ENCODE results near the gene UBXN10. TPM values are rescaled to one million over a fixed set of nuclear protein-coding genes. Genes with fewer than 3 reads are reported as not detected.
A peak's percentile ranks its signal among the peaks of the same experiment; 100 is the strongest.

The UBXN10 gene
- total and polyA plus RNA-seq, 5 donors from 2014 or later: 0.06 to 0.41 (median 0.33) TPM; not detected in 1

- no peak overlapping the region for H3K4me3 Mint-ChIP-seq
- no peaks in the 10 kb centered on the region for H3K4me1 Mint-ChIP-seq
- Histone ChIP-seq H3K27me3 (ENCODE audit: control insufficient read depth, insufficient read depth, low read length) (peaks cover 3% of the 10 kb centered on the region), H3K9me3 (ENCODE audit: control insufficient read depth in 2 of 2, low read length in 2 of 2) (no peaks in the 10 kb centered on the region), H3K27ac (ENCODE audit: insufficient read depth, low read length, poor library complexity, severe bottlenecking) (no peak overlapping the region), H3K4me1 (ENCODE audit: control insufficient read depth, insufficient read depth, low read length, poor library complexity, severe bottlenecking) (no peaks in the 10 kb centered on the region), H3K36me3 (ENCODE audit: control insufficient read depth, insufficient read depth, low read length) (no peaks in the 10 kb centered on the region), H3K4me3 (ENCODE audit: low read depth, low read length) (no peak overlapping the region)
- DNase-seq (no peak), ATAC-seq (ENCODE audit: low read depth in 2 of 2) (no peak)
- H3K9me3 Mint-ChIP-seq: no peaks in the 10 kb centered on the region
- H3K36me3 Mint-ChIP-seq: no peaks in the 10 kb centered on the region
- peaks cover 17% of the 10 kb centered on the region for H3K27me3 Mint-ChIP-seq
- H3K27ac Mint-ChIP-seq: no peak overlapping the region
These were observed 16.3 kb downstream of the UBXN10 start for GRCh38 chr1:20202166-20202565.

- DNase-seq (no peak), ATAC-seq (ENCODE audit: low read depth in 2 of 2) (no peak)
- Histone ChIP-seq H3K9me3 (ENCODE audit: control insufficient read depth in 2 of 2, low read length in 2 of 2) (no peaks in the 10 kb centered on the region), H3K4me3 (ENCODE audit: low read depth, low read length) (no peak overlapping the region), H3K27ac (ENCODE audit: insufficient read depth, low read length, poor library complexity, severe bottlenecking) (no peak overlapping the region), H3K36me3 (ENCODE audit: control insufficient read depth, insufficient read depth, low read length) (no peaks in the 10 kb centered on the region), H3K27me3 (ENCODE audit: control insufficient read depth, insufficient read depth, low read length) (peaks cover 6% of the 10 kb centered on the region), H3K4me1 (ENCODE audit: control insufficient read depth, insufficient read depth, low read length, poor library complexity, severe bottlenecking) (peaks cover 4% of the 10 kb centered on the region)
- Mint-ChIP-seq H3K36me3 (no peaks in the 10 kb centered on the region), H3K27ac (no peak overlapping the region), H3K27me3 (peaks cover 8% of the 10 kb centered on the region), H3K4me1 (peaks cover 0 to 4% (median 0%) of the 10 kb centered on the region in 4 donors), H3K4me3 (no peak overlapping the region), H3K9me3 (peaks cover 0 to 4% (median 0%) of the 10 kb centered on the region in 7 donors)
These were observed 21.6 kb downstream of the UBXN10 start for GRCh38 chr1:20207546-20207945.

- H3K4me3 Mint-ChIP-seq: no peak overlapping the region
- H3K27me3 ChIP-seq (ENCODE audit: control insufficient read depth, insufficient read depth, low read length): peaks cover 8% of the 10 kb centered on the region
- no peaks in the 10 kb centered on the region for H3K36me3 ChIP-seq (ENCODE audit: control insufficient read depth, insufficient read depth, low read length)
- no peak for DNase-seq
- no peak overlapping the region for H3K27ac ChIP-seq (ENCODE audit: insufficient read depth, low read length, poor library complexity, severe bottlenecking)
- no peak overlapping the region for H3K27ac Mint-ChIP-seq
- H3K4me1 ChIP-seq (ENCODE audit: control insufficient read depth, insufficient read depth, low read length, poor library complexity, severe bottlenecking): peaks cover 9% of the 10 kb centered on the region
- peaks cover 0 to 9% (median under 1%) of the 10 kb centered on the region in 4 donors for H3K4me1 Mint-ChIP-seq
- peaks cover 24% of the 10 kb centered on the region for H3K27me3 Mint-ChIP-seq
- no peaks in the 10 kb centered on the region for H3K9me3 ChIP-seq (ENCODE audit: control insufficient read depth in 2 of 2, low read length in 2 of 2)
- peaks cover 0 to 4% (median 0%) of the 10 kb centered on the region in 7 donors for H3K9me3 Mint-ChIP-seq
- ATAC-seq (ENCODE audit: low read depth in 2 of 2): no peak
- no peak overlapping the region for H3K4me3 ChIP-seq (ENCODE audit: low read depth, low read length)
- no peaks in the 10 kb centered on the region for H3K36me3 Mint-ChIP-seq
These were observed 23.6 kb downstream of the UBXN10 start for GRCh38 chr1:20209471-20209870.

GRCh38 chr1:20210736-20211460 lies 25.0 kb downstream of the UBXN10 start:
- no peaks in the 10 kb centered on the region for H3K36me3 ChIP-seq (ENCODE audit: control insufficient read depth, insufficient read depth, low read length)
- H3K4me3 ChIP-seq (ENCODE audit: low read depth, low read length): no peak overlapping the region
- Mint-ChIP-seq H3K4me1 (peaks cover 0 to 9% (median under 1%) of the 10 kb centered on the region in 4 donors), H3K9me3 (peaks cover 0 to 4% (median 0%) of the 10 kb centered on the region in 7 donors), H3K36me3 (no peaks in the 10 kb centered on the region), H3K27me3 (peaks cover 38% of the 10 kb centered on the region), H3K27ac (no peak overlapping the region), H3K4me3 (no peak overlapping the region)
- ATAC-seq (ENCODE audit: low read depth in 2 of 2) (no peak), DNase-seq (no peak)
- no peaks in the 10 kb centered on the region for H3K9me3 ChIP-seq (ENCODE audit: control insufficient read depth in 2 of 2, low read length in 2 of 2)
- no peak overlapping the region for H3K27ac ChIP-seq (ENCODE audit: insufficient read depth, low read length, poor library complexity, severe bottlenecking)
- H3K27me3 ChIP-seq (ENCODE audit: control insufficient read depth, insufficient read depth, low read length): peaks cover 10% of the 10 kb centered on the region
- H3K4me1 ChIP-seq (ENCODE audit: control insufficient read depth, insufficient read depth, low read length, poor library complexity, severe bottlenecking): peaks cover 9% of the 10 kb centered on the region

- H3K27ac Mint-ChIP-seq: no peak overlapping the region
- no peaks in the 10 kb centered on the region for H3K36me3 Mint-ChIP-seq
- no peak for ATAC-seq (ENCODE audit: low read depth in 2 of 2)
These were observed 25.6 kb downstream of the UBXN10 start for GRCh38 chr1:20211511-20211931.

GRCh38 chr1:20212085-20212684 lies 26.3 kb downstream of the UBXN10 start:
- Histone ChIP-seq H3K4me1 (ENCODE audit: control insufficient read depth, insufficient read depth, low read length, poor library complexity, severe bottlenecking) (peaks cover 9% of the 10 kb centered on the region), H3K4me3 (ENCODE audit: low read depth, low read length) (no peak overlapping the region), H3K27me3 (ENCODE audit: control insufficient read depth, insufficient read depth, low read length) (peaks cover 10% of the 10 kb centered on the region), H3K27ac (ENCODE audit: insufficient read depth, low read length, poor library complexity, severe bottlenecking) (no peak overlapping the region), H3K9me3 (ENCODE audit: control insufficient read depth in 2 of 2, low read length in 2 of 2) (no peaks in the 10 kb centered on the region), H3K36me3 (ENCODE audit: control insufficient read depth, insufficient read depth, low read length) (no peaks in the 10 kb centered on the region)
- Mint-ChIP-seq H3K4me1 (peaks cover 0 to 9% (median under 1%) of the 10 kb centered on the region in 4 donors), H3K9me3 (peaks cover 0 to 4% (median 0%) of the 10 kb centered on the region in 7 donors), H3K27ac (peak overlapping the region in 1 of 3 donors; percentile 55), H3K4me3 (no peak overlapping the region), H3K36me3 (no peaks in the 10 kb centered on the region), H3K27me3 (peaks cover 46% of the 10 kb centered on the region)
- DNase-seq (no peak), ATAC-seq (ENCODE audit: low read depth in 2 of 2) (no peak)

More at GRCh38 chr1:20211511-20211931, 25.6 kb downstream of the UBXN10 start:
- peaks cover 10% of the 10 kb centered on the region for H3K27me3 ChIP-seq (ENCODE audit: control insufficient read depth, insufficient read depth, low read length)
- no peak overlapping the region for H3K4me3 ChIP-seq (ENCODE audit: low read depth, low read length)
- H3K4me1 ChIP-seq (ENCODE audit: control insufficient read depth, insufficient read depth, low read length, poor library complexity, severe bottlenecking): peaks cover 9% of the 10 kb centered on the region
- DNase-seq: no peak
- H3K36me3 ChIP-seq (ENCODE audit: control insufficient read depth, insufficient read depth, low read length): no peaks in the 10 kb centered on the region
- Mint-ChIP-seq H3K9me3 (peaks cover 0 to 4% (median 0%) of the 10 kb centered on the region in 7 donors), H3K27me3 (peaks cover 44% of the 10 kb centered on the region), H3K4me3 (no peak overlapping the region), H3K4me1 (peaks cover 0 to 9% (median under 1%) of the 10 kb centered on the region in 4 donors)
- H3K27ac ChIP-seq (ENCODE audit: insufficient read depth, low read length, poor library complexity, severe bottlenecking): no peak overlapping the region
- H3K9me3 ChIP-seq (ENCODE audit: control insufficient read depth in 2 of 2, low read length in 2 of 2): no peaks in the 10 kb centered on the region

- H3K36me3 Mint-ChIP-seq: no peaks in the 10 kb centered on the region
- peak overlapping the region in 3 of 4 donors; percentile 3 to 65 (median 57) for H3K4me3 Mint-ChIP-seq
- Histone ChIP-seq H3K4me3 (ENCODE audit: low read depth, low read length) (no peak overlapping the region), H3K9me3 (ENCODE audit: control insufficient read depth in 2 of 2, low read length in 2 of 2) (no peaks in the 10 kb centered on the region), H3K4me1 (ENCODE audit: control insufficient read depth, insufficient read depth, low read length, poor library complexity, severe bottlenecking) (peaks cover 9% of the 10 kb centered on the region), H3K36me3 (ENCODE audit: control insufficient read depth, insufficient read depth, low read length) (no peaks in the 10 kb centered on the region), H3K27me3 (ENCODE audit: control insufficient read depth, insufficient read depth, low read length) (peaks cover 10% of the 10 kb centered on the region), H3K27ac (ENCODE audit: insufficient read depth, low read length, poor library complexity, severe bottlenecking) (no peak overlapping the region)
- peaks cover 41% of the 10 kb centered on the region for H3K27me3 Mint-ChIP-seq
- peaks cover 0 to 4% (median 0%) of the 10 kb centered on the region in 7 donors for H3K9me3 Mint-ChIP-seq
- H3K27ac Mint-ChIP-seq: peak overlapping the region in 1 of 3 donors; percentile 55
- ATAC-seq (ENCODE audit: low read depth in 2 of 2) (peak in 1 of 2 donors; percentile 43), DNase-seq (peak; percentile 28 to 43 (median 41))
- peaks cover 0 to 9% (median under 1%) of the 10 kb centered on the region in 4 donors for H3K4me1 Mint-ChIP-seq
These were observed 26.9 kb downstream of the UBXN10 start for GRCh38 chr1:20212685-20213331.
